HFFc6 (cell line): ENCODE data around the gene SIN3A. TPM values are rescaled to one million over a fixed set of nuclear protein-coding genes. Genes with fewer than 3 reads are reported as not detected.
"Not testable (repeated sequence)": the region's sequence is repeated elsewhere in the genome, so short reads cannot be mapped to it uniquely, and the experiment has no call there.

Experiments used
- DNase-seq: peaks from one replicate; pipeline ENCODE4 v3.0.0-alpha.2; 2018
- H3K27ac Mint-ChIP-seq: 2 replicates; pipeline ENCODE4 v1.8.0; 2020; ENCODE audit warnings: mild to moderate bottlenecking, mixed read lengths
- H3K27me3 Mint-ChIP-seq: 2 replicates; pipeline ENCODE4 v1.8.0; 2021; ENCODE audit warnings: mild to moderate bottlenecking, moderate library complexity, mixed read lengths; ENCODE audit not compliant: insufficient read depth
- H3K36me3 Mint-ChIP-seq: 2 replicates; pipeline ENCODE4 v1.8.0; 2021; ENCODE audit warnings: low read depth, mixed read lengths
- H3K4me1 Mint-ChIP-seq: 2 replicates; pipeline ENCODE4 v1.8.0; 2020; ENCODE audit warnings: low read depth, mixed read lengths
- H3K4me3 Mint-ChIP-seq: 2 replicates; pipeline ENCODE4 v1.8.0; 2020; ENCODE audit warnings: mild to moderate bottlenecking, moderate library complexity, mixed read lengths
- H3K9me3 Mint-ChIP-seq: 2 replicates; pipeline ENCODE4 v1.8.0; 2020; ENCODE audit warnings: mild to moderate bottlenecking, mixed read lengths
- long read RNA-seq: library from polyadenylated mRNA; unstranded; transcript quantifications from one replicate; pipeline ENCODE4 v2.0.0, GENCODE V29; 2019
- total RNA-seq, 6 experiments: library from RNA; stranded (reverse); fragmentation: NEBNext Ultra II Directional; extraction: Animal tissue kit (Norgen Biotek cat#: 25700); gene quantifications; 2 replicates in 1 of 6; 3 replicates in 5 of 6; pipeline ENCODE4 v1.2.3, GENCODE V29; 2021
- TF ChIP-seq, protein P1 (sequence below): fragments of 200-600 bp; sonication (generic); IDR thresholded peaks from 2 replicates; pipeline ENCODE4 v1.5.0; 2021; ENCODE audit warnings: antibody characterized with exemption, mild to moderate bottlenecking

Gene SIN3A
- total RNA-seq, result 10 to 100 TPM; 36.6 to 49.3 (median 39.8) TPM
- long read RNA-seq, partial matches to known transcripts, result 4 of 12 reads
- long read RNA-seq, other reads (novel, unspliced or antisense), result 8 of 12 reads

DNA sequence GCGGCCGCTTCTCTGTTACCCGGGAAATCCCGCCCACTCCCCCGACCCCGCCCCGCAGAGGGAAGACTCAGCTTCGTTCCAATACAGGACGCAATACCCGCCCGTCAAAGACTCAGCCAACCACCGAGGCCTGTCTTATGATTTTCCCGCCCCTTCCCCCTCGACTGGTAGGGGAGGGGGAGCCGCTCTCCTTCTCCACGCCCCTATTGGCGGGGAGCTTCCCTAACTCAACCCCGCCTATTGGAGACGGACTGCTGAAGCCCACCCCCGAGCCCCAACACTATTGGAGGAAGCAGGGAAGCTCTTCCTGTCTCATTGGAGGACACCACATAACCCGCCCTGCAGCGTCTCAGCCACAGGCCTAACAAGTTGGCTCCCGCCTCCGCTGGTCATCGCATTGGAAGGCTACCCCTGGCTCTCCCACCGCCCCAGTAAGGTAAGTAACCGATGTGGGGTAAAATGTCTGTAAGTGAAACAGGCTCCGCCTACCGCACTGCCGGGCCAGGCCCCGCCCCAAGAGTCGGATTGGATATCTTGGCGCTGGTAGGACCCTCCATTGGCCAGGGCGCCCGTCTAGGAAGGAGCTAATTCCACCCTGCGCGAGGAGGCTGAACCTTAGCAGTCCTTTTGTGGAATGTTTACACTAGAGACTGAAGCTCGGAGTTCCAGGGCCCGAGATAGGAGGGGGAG lies at the start of gene SIN3A:
TSS of gene SIN3A (minus strand) at position 17 of the 690 bp plus-strand sequence. CDS start 21,315 bp downstream, outside the sequence.
- Mint-ChIP-seq H3K36me3 (no peaks in the 10 kb centered on the region), H3K9me3 (no peaks in the 10 kb centered on the region), H3K27me3 (peaks cover 6% of the 10 kb centered on the region; the same call in 1 of the 2 replicates), H3K4me1 (peaks cover 46% of the 10 kb centered on the region), H3K27ac (peak within 1 kb of the TSS; percentile 96), H3K4me3 (peak within 1 kb of the TSS; percentile 99)
- DNase-seq, result peak; percentile 100
- TF ChIP-seq, protein P1, sequence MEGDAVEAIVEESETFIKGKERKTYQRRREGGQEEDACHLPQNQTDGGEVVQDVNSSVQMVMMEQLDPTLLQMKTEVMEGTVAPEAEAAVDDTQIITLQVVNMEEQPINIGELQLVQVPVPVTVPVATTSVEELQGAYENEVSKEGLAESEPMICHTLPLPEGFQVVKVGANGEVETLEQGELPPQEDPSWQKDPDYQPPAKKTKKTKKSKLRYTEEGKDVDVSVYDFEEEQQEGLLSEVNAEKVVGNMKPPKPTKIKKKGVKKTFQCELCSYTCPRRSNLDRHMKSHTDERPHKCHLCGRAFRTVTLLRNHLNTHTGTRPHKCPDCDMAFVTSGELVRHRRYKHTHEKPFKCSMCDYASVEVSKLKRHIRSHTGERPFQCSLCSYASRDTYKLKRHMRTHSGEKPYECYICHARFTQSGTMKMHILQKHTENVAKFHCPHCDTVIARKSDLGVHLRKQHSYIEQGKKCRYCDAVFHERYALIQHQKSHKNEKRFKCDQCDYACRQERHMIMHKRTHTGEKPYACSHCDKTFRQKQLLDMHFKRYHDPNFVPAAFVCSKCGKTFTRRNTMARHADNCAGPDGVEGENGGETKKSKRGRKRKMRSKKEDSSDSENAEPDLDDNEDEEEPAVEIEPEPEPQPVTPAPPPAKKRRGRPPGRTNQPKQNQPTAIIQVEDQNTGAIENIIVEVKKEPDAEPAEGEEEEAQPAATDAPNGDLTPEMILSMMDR, result no peak

GRCh38 chr15:75493732-75494131 lies 42.2 kb upstream of the SIN3A start:
- DNase-seq, result no peak
- H3K36me3 Mint-ChIP-seq, result peaks cover 3% of the 10 kb centered on the region; the same call in 1 of the 2 replicates

DNA sequence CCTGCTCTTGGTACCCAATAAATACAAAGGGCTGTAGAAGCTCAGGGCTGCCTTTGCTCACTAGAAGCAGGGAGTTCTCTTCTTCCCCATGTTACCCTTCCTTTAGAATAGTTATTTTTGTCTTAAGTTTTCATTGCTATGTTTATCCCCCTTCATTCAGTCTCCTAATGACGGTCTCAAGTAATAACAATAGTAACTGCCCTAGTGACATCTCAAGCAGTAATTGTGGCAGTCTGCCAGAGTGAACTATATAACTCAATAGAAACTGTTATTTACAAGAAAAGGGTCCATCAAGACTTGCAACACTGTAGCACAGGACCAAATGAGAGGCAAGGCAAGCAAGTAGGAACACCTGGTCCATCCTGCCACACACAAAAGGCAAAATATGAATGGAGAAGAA lies 32.5 kb upstream of the SIN3A start:
- Mint-ChIP-seq H3K9me3 (peaks cover 7% of the 10 kb centered on the region; the same call in 1 of the 2 replicates), H3K4me3 (no peak overlapping the region), H3K4me1 (no peaks in the 10 kb centered on the region), H3K27me3 (no peaks in the 10 kb centered on the region), H3K27ac (no peak overlapping the region), H3K36me3 (peaks cover 40% of the 10 kb centered on the region)
- DNase-seq, result no peak
- TF ChIP-seq, protein P1, result no peak

More at GRCh38 chr15:75493732-75494131, 42.2 kb upstream of the SIN3A start:
- H3K4me3 Mint-ChIP-seq, result no peak overlapping the region
- TF ChIP-seq, protein P1, result no peak
- H3K9me3 Mint-ChIP-seq, result no peaks in the 10 kb centered on the region
- no peaks in the 10 kb centered on the region for H3K4me1 Mint-ChIP-seq
- H3K27ac Mint-ChIP-seq, result no peak overlapping the region
- peaks cover 1% of the 10 kb centered on the region for H3K27me3 Mint-ChIP-seq

DNA sequence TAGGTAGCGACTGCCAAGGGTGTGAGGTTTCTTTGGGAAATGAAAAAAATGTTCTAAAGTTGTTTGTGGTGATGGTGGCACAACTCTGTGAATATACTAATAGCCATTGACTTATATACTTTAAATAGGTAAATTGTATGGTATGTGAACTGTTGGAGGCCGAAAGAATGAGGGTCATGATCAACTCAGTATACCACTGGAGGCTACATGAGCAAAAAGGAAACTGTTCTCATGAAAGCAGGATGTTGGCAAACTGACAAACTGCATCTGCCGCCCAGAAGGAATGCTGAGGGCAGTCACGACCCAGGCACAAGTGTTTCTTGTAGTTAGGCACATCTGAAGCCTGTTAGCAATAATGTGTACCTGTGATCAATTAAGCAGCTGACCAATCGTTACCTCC lies 32.1 kb upstream of the SIN3A start:
- not testable (repeated sequence) for H3K27me3 Mint-ChIP-seq, H3K4me3 Mint-ChIP-seq, H3K27ac Mint-ChIP-seq, H3K9me3 Mint-ChIP-seq, DNase-seq, H3K4me1 Mint-ChIP-seq
- peaks cover 43% of the 10 kb centered on the region for H3K36me3 Mint-ChIP-seq

- Mint-ChIP-seq H3K9me3 (peaks cover 7% of the 10 kb centered on the region; the same call in 1 of the 2 replicates), H3K4me1 (no peaks in the 10 kb centered on the region), H3K4me3 (no peak overlapping the region), H3K36me3 (peaks cover 45% of the 10 kb centered on the region), H3K27me3 (no peaks in the 10 kb centered on the region), H3K27ac (no peak overlapping the region)
- TF ChIP-seq, protein P1, result no peak
- no peak for DNase-seq
Measured at GRCh38 chr15:75483106-75483505, 31.6 kb upstream of the SIN3A start.

GRCh38 chr15:75480463-75480862 lies 29.0 kb upstream of the SIN3A start:
- not testable (repeated sequence) for H3K4me1 Mint-ChIP-seq, H3K4me3 Mint-ChIP-seq, DNase-seq, H3K27ac Mint-ChIP-seq, H3K27me3 Mint-ChIP-seq, H3K9me3 Mint-ChIP-seq
- H3K36me3 Mint-ChIP-seq, result peaks cover 38% of the 10 kb centered on the region
